Fibroblast of skin of left quadriceps (primary cell): ENCODE measurements around the gene BIRC7.

Source experiments
- DNase-seq, 2 experiments: peaks; one replicate each; pipeline ENCODE4 v3.0.0-alpha.2; 2013; ENCODE audit warnings: low read depth in 2 of 2

BIRC7 gene, protein sequence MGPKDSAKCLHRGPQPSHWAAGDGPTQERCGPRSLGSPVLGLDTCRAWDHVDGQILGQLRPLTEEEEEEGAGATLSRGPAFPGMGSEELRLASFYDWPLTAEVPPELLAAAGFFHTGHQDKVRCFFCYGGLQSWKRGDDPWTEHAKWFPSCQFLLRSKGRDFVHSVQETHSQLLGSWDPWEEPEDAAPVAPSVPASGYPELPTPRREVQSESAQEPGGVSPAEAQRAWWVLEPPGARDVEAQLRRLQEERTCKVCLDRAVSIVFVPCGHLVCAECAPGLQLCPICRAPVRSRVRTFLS

DNA sequence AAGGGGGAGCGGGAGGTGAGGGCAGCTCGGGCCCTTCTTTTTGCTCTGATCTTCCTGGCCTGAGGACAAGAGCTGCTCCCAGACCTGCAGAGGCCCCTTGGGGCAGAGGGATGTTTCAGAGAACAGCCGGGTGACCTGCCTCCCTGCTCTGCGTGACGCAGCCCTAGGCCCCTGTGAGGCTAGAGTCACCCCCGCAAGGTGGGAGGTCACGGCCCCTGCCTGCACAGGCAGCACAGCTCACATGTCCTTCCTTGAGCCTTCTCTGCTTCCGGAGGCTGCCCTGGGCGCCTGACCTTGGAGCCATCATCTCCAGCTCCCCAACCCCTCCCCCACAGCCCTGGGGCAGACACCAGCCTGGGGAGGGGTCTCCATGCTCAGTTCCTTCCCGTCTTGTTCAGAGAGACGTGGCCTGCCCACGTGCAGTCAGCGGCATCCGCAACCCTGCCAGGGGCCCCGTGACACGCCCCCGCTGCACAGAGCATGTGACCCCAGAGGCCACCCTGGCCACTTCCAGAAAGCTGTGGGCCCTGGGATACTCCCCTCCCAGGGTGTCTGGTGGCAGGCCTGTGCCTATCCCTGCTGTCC is at the start of gene BIRC7:
Gene BIRC7, plus strand, starts transcription at position 507 of the 585 bp plus-strand sequence. CDS start 192 bp downstream, outside the sequence.
- no peak for DNase-seq

DNA sequence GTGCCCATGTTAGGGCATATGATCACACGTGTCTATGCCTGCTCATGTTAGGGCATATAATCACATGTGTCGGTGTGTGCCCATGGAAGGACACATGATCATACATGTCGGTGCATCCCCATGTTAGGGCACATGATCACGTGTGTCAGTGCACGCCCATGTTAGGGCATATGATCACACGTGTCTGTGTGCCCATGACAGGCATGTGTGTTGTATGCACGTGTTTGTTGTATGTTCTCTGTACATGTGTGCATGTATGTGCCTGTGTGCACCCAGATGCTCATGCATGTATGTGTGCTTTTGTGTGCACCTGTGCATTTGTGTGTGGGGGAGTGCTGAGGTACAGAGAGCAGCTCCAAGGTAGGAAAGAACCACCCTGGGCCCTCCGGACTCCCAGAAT is 49.6 kb upstream of the BIRC7 start:
- DNase-seq = no peak

DNA sequence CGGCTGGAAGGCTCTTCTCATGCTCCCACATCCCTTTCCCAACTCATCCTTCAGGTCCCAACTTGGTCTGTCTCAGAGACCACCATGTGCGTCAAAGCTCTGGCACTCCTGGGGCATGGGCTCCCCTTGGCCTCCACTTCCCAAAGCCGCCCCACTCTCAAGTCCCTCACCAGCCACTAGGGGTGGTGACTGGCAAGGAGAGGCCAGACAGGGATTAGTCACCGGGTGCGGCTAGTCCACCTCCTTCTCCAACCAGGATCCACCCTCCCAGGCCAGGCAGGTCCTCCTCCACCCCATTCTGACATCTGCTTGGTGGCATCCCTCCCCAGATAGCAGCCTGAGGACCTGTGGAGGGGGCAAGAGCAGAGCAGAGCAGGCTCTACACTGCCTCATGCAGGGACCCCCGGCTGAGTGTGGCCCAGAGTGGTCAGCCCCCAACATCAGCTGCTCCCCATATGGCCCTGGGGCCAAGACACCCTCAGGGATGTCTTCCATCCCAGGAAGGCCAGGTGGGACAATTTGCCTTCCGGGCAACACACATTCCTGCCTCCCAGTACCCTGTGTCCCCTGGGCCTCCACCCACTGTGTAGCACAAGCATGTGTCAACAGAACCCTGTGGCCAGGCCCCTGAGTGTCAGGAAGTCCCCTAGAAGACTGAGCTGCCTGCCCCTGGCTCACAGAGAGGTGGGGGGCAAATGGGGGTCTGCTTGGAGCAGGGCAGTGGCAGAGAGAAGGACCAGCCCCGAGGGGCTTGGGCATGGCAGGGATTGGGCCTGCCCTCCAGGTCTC is 49.0 kb upstream of the BIRC7 start:
- no peak for DNase-seq

DNA sequence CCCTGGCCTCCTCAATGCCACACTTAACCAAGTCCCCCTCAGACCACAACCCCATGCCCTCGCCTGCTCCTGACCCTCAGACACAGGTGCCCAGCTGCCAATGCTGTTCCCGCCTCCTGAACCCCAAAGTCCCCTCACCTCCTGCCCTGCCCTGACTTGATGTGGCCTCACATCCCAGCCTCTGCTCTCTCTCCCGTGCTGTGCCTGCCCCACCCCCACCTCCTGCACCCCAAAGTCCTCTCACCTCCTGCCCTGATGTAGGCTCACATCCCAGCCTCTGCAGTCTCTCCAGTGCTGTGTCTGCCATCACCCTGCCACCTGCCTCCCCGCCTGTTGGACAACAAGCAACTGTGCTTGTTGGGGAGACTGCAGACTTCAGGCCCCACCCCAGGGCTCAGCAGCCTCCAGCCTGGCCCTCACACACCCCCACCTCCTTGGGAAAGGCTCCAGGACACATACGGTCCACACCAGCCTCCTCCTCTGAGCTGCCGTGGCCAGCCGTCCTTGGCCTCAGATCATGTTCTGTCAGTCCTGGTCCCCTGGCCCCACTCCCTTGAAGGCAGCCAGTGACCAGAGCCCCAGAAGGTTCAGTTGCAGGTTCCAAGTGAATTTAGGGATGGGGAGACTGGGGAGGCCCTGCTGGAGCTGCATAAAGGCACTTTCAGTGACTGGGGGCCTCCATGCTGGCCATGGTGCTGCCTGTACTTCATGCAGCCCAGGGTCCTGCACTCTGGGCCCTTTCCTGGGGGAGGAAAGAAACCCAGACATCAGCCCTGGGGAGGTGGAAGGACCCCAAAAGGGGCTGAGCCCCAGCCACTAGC is 48.2 kb upstream of the BIRC7 start:
- no peak for DNase-seq

DNA sequence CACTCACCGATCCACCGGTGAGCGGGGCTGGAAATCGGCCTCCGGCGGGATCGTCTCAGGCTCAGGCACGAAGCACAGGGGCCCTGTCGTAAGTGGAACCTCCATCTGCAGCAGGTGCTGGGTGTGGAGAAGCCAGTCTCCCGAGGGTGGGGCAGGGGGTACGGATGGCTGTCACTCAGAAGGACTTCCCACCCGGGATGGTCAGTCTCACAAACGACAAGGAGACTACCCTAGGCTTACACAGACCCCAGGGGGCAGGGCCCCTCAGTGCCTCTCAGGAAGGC is 47.6 kb upstream of the BIRC7 start:
- DNase-seq = no peak

DNA sequence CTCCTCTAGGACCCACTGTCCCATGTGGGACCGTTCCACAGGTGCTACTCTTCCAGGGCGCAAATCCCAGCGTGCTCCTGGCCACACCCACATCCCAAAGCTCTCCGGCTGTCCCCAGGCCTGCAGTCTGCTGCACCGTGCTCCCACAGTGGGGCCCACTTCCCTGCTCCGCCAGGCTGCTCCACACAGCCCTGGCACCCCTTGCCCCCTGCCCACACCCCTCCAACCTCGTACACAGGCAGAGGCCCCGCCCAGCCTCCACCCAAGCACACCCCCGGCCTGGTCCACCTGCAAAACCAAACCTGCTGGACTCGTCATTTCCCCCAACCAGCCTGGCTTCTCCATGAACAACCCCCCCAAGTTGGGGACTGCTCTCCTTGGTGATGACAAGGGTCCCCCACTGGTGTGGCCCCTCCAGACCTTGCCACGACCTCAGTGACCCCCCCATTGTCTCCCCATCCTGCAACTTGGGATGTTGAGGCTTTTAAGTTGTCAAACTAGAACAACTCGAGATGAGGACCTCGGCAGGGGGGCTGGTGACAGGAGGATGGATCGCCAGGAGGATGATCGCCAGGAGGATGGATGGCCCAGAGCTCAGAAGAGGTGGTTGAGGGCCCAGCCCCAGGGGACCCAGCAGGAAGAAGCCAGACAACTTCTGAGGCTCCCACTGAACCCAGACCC is 46.9 kb upstream of the BIRC7 start:
- no peak for DNase-seq

DNA sequence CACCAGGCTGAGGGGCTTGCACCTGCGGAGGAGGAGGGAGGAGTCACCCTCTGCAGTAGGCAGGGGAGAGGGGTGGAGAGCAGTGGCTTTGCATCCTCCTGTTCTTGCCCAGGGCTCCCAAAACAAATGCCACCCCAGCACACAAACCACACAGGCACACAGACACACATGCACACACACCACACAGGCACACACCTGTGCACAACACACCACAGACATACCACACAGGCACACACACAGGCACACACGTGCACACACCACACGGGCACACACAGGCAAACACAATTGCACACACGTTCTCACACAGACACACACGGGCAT is 46.4 kb upstream of the BIRC7 start:
- no peak for DNase-seq

DNA sequence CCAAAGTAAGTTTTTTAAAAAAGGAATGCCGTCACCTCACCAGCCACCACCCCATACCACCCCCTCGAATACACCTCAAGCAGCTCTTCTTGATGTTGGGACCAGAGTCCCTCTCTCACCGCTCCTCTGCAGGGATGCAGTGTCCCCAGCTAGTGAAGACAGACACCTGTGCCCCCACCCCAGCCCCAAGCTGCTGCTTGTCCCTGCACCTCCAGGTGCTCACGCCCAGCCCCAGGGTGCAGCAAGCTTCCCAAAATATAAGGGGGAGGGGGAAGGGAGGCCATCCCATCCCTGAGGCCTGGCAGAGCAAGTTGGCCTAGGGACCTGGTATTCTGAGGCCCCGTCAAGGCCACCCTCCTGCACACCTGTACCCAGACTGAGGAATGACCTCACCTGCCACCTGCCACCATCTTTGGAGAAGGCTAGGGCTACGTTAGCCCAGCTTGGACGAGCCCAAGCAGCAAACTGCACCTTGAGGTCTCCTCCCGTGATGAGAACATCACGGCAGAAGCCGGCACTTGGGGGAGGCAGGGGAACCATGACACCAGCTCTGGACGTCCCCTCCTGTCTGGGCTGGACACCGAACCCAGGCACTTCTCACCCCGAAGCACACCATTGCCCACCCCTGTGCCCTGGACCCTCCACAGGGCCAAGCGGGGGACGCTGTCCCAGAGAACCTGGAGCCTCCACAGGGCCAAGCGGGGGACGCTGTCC is 45.7 kb upstream of the BIRC7 start:
- no peak for DNase-seq

DNA sequence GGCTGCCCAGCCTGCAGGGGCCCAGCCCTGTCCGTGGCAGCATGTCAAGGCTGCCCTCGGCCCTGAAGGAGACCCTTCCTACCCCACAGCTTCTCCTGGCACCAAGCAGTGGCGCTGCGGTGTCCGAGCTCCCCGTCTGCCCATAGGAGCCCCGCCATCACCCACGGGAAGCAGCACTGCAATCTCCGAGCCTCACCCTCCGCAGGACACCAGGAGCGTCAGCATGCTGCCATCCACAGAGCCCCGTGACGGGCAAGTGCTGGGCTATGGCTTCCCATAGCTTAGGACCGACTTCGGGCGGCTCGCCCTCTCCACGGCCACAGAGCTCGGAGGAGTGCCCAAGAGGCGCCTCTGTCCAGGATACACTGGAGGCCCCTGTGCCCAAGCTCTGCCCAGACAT is 44.9 kb upstream of the BIRC7 start:
- no peak for DNase-seq

DNA sequence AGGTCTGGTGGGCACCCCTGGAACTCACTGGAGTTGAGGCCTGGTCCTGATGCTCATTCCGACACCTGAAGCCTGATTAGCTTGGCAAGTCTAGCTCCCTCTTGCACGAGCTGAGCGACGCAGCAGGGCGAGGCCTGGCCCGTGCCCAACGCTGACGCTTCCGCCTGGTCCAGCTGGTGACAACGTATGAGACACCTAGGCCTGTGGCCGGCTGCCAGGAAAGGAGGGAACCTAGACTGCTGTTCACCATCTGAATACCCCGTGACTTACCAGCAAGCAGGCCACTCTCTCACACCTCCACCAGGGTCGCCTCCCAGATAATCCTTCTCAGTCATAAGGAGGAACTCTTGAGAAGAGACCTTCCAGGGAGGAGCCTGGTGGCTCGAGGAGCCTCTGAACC is 44.3 kb upstream of the BIRC7 start:
- no peak for DNase-seq

DNA sequence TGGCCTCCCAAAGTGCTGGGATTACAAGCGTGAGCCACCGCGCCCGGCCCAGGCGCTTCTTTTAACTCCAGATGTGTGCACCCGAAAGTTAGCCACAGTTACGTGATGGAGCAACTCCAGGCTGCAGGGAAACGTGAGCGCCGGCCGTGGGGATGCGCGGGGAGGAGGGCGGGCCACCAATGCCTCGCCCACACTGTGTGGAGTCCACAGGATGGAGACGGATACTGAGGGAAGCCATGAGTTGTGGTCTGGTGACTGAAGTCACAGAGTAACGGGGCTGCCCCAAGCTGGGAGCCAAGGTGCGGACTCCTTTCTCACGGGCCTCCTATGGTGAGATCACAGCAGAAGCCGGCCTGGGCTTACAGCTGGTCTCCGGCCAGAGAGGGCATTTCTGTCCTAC is 43.0 kb upstream of the BIRC7 start:
- no peak for DNase-seq

DNA sequence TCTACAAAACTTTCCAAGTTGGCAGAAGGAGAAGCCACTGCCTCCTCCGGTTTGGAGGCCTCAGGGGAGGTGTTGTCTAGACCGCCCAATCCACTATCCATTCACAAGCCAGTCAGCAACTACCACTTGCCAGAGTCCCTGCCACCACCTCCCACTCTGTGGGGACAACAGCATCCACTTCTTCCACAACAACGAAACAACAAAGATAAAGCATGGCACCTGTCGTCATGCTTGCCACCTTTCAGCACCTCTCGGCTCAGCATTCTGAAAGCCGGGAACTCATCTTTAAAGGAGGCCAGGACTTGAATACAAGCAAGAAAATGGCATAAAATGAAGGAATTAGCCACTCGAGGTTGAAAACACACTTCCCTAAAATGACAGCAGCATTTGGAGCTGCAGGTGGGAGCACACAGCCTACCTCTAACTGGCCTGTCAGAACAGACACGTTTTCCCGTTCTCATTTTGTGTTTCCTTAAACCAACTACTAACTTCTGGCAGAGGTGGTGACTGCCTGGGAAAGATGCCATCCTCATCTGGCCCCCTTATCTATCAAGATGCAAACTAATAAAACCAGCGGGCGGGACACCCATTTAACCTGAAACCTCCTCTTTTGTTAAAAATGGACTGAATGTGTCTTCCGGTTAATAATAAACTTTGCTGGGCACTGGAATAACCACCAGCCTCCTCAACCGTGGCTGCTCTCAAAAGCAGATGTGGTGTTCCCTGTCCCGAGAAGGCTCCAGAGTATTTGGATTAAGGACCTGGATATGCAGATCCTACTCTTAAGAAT is 41.5 kb upstream of the BIRC7 start:
- DNase-seq = no peak

DNA sequence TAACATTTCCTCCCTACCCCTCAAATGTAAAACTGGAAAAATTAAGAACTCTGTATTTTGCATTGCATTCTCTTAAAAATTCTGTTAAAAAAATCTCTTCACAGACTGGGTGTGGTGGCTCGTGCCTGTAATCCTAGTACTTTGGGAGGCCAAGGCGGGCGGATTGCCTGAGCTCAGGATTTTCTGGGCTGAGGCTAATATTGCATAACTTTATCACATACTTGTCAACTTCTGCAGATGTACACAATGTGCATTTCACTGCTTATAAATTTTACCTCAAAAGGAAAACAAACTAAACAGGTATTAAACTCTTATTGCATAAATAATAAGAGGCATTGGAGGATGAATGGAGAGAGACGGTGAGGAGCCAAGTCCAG is 40.9 kb upstream of the BIRC7 start:
- DNase-seq = no peak

DNA sequence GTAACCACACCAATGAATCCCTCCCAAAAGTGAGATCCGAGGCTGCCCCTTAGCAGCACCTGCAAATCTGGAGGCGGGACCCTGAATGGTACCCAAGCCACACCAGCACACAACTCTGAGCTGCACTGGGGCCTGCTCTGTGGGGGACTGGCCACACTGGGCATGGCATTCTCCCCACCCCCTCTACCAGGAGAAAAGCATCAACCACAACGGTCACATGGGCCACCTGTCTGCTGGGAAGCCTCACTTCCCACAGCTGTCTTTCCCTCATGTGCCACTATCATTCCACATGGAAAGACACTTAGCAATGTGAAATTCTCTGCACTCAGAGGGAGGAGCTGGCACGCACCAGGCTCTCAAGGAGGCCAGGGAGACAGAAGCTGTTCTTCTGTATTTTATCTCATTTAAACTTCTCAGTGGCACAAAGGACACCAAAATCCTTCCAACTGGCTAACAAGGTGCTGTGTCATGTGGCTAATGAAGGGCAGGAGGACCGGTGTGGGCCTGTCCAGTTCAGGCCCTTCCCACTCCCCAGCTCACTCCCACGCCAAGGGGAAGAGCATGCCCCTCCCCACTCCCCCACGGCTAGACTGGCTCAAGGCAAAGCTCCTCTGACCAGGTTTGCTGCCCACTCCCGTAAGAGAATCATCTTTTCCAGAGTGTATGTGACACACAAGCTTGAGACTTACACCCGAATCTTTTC is 38.8 kb upstream of the BIRC7 start:
- no peak for DNase-seq

DNA sequence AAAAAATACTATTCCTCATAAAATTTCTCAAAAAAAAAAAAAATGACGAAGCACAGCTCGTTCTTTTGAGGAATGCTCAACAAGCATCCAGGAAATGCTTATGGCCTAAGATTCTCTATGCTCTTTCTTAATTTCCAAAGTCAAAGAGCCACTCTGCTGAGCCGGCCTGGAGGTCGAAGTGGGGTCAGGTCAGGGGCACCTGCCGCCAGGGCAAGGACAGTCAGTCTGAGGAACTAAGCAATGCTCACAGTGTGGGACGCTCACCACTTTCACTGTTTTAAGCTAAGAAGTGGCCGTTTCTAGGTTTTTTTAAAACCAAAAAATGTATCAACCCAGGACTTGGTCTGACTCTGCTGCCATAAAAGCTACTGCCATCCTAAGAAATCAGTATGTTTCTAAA is 37.1 kb upstream of the BIRC7 start:
- DNase-seq = no peak

DNA sequence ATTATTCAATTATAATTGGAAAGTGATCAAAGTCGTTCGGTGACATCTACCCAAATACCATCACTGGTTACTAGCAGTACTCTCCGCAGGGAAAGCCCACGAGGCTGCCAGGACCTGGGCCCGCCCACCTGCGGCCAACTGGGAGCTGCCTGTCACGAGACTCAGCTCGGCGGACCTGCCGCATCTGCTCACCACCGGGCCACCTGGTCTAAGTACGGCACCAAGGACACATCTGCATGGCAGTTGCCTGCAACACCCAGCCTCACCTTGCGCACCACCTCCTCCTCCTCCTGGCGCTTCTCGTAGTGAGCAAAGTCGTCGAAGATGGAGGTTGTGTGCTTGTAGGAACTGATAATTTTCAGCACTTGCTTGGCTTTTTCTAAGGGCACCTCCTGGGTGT is 33.7 kb upstream of the BIRC7 start:
- DNase-seq = no peak

DNA sequence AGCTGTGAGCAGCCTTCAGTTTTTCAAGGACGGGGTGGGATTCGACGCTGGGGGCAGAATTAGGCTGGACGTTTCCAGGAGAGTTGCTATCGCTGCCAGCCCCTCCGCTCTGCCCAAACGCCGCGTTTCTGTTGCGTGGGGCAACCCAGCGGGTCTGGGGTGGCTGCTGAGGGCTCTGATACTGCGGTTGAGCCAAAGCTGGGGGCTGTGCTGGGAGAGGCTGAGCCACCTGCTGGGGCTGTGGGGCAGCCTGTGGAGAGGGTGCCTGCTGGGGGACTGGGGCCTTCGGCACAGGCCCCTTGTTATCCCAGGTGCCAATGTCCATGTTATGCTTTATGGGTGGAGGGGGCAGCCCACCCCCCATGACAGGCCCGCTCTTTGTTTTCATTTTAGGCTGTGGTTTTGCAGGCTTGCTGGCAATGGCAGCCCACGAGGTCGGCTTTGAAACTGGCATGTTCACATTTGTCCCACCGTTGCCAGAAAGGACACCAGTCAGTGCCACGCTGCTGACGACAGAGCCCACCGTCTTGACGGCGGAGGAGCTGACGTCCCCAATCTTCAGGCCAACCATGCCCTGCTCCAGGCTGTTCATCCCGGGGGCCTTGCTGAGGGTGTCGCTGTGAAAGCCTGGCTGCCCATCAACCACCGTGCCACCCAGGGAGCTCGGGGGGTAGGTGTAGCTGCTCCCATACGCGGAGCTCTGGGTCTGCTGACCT is 32.7 kb upstream of the BIRC7 start:
- DNase-seq = no peak

DNA sequence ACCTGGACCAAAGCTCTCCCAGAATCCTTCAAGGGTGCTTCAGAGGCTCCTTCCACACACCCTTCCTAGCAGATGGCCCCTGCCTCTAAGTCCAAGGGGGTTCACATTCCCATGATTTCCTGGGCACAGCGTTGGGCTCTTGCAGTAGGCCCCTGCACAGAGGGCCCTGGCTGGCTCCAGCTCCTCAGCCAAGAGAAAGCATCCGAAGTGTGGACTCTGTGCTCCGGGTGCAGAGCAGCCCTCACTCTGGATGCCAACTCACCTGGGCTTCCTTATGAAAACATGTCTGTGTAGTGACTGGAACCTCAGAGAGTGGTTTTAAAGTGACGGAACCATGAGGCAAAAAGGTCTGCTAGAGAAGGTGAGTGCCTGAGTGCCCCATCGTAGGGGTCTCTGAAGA is 31.3 kb upstream of the BIRC7 start:
- DNase-seq = no peak

DNA sequence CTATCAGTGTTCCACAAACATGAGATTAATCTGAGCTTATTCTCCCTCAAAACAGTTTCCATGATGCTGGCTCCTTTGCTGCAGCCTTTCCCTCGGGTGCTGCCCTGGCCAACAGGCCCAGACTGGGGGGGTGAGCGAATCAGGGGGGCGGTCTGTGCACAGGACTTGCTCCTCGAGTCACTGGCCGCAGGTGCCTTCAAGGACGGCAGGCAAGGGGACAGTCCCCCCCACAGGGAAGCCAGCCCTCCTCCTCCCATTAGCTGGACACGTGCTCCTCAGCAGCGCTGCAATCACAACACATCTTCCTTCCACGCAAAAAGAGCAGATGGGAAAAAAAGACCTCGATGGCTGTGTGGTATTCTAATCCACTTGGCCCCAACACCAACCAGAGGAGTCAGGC is 29.8 kb upstream of the BIRC7 start:
- DNase-seq = no peak
